ENCODE results near the gene PRKN.
"Not testable (repeated sequence)": the region's sequence is repeated elsewhere in the genome, so short reads cannot be mapped to it uniquely, and the experiment has no call there.

Gene PRKN

GRCh38 chr6:161313475-161313874, 1414.1 kb downstream of the PRKN start:
- not testable (repeated sequence) for H3K4me1 ChIP-seq (ENCODE audit: insufficient read depth, low read length); H3K9ac ChIP-seq (ENCODE audit: low read length); H3K36me3 ChIP-seq (ENCODE audit: insufficient read depth, low read length); H3K9me3 ChIP-seq (ENCODE audit: low read length); H3K27me3 ChIP-seq (ENCODE audit: control insufficient read depth in 1 of 2, insufficient read depth in 2 of 2, low read length in 2 of 2); H3K27ac ChIP-seq (ENCODE audit: low read depth, low read length); H3K4me3 ChIP-seq (ENCODE audit: low read depth in 1 of 2, low read length in 2 of 2)

- not testable (repeated sequence) for H3K9me3 ChIP-seq (ENCODE audit: low read length); H3K27ac ChIP-seq (ENCODE audit: low read depth, low read length); H3K4me3 ChIP-seq (ENCODE audit: low read depth in 1 of 2, low read length in 2 of 2); H3K27me3 ChIP-seq (ENCODE audit: control insufficient read depth in 1 of 2, insufficient read depth in 2 of 2, low read length in 2 of 2); H3K9ac ChIP-seq (ENCODE audit: low read length); H3K36me3 ChIP-seq (ENCODE audit: insufficient read depth, low read length); H3K4me1 ChIP-seq (ENCODE audit: insufficient read depth, low read length)
Measured at GRCh38 chr6:161309774-161310173, 1417.8 kb downstream of the PRKN start.

- Histone ChIP-seq H3K4me3 (ENCODE audit: low read depth in 1 of 2, low read length in 2 of 2) (no peak overlapping the region), H3K4me1 (ENCODE audit: insufficient read depth, low read length) (no peaks in the 10 kb centered on the region), H3K36me3 (ENCODE audit: insufficient read depth, low read length) (no peaks in the 10 kb centered on the region), H3K27me3 (ENCODE audit: control insufficient read depth in 1 of 2, insufficient read depth in 2 of 2, low read length in 2 of 2) (no peaks in the 10 kb centered on the region), H3K9ac (ENCODE audit: low read length) (no peak overlapping the region), H3K9me3 (ENCODE audit: low read length) (no peaks in the 10 kb centered on the region), H3K27ac (ENCODE audit: low read depth, low read length) (no peak overlapping the region)
Measured at GRCh38 chr6:161308075-161308655, 1419.4 kb downstream of the PRKN start.

GRCh38 chr6:161305860-161306259, 1421.7 kb downstream of the PRKN start:
- Histone ChIP-seq H3K36me3 (ENCODE audit: insufficient read depth, low read length) (no peaks in the 10 kb centered on the region), H3K27ac (ENCODE audit: low read depth, low read length) (no peak overlapping the region), H3K4me1 (ENCODE audit: insufficient read depth, low read length) (peaks cover 6% of the 10 kb centered on the region), H3K9ac (ENCODE audit: low read length) (no peak overlapping the region), H3K9me3 (ENCODE audit: low read length) (no peaks in the 10 kb centered on the region), H3K4me3 (ENCODE audit: low read depth in 1 of 2, low read length in 2 of 2) (no peak overlapping the region), H3K27me3 (ENCODE audit: control insufficient read depth in 1 of 2, insufficient read depth in 2 of 2, low read length in 2 of 2) (no peaks in the 10 kb centered on the region)

- Histone ChIP-seq H3K27ac (ENCODE audit: low read depth, low read length) (no peak overlapping the region), H3K27me3 (ENCODE audit: control insufficient read depth in 1 of 2, insufficient read depth in 2 of 2, low read length in 2 of 2) (no peaks in the 10 kb centered on the region), H3K4me3 (ENCODE audit: low read depth in 1 of 2, low read length in 2 of 2) (no peak overlapping the region)
Measured at GRCh38 chr6:161303628-161304340, 1423.8 kb downstream of the PRKN start.

GRCh38 chr6:161302949-161303348, 1424.6 kb downstream of the PRKN start:
- Histone ChIP-seq H3K9me3 (ENCODE audit: low read length) (no peaks in the 10 kb centered on the region), H3K9ac (ENCODE audit: low read length) (no peak overlapping the region), H3K36me3 (ENCODE audit: insufficient read depth, low read length) (no peaks in the 10 kb centered on the region)

More at GRCh38 chr6:161303628-161304340, 1423.8 kb downstream of the PRKN start:
- Histone ChIP-seq H3K36me3 (ENCODE audit: insufficient read depth, low read length) (no peaks in the 10 kb centered on the region), H3K9ac (ENCODE audit: low read length) (no peak overlapping the region), H3K4me1 (ENCODE audit: insufficient read depth, low read length) (peaks cover 6% of the 10 kb centered on the region), H3K9me3 (ENCODE audit: low read length) (no peaks in the 10 kb centered on the region)

GRCh38 chr6:161301338-161301737, 1426.2 kb downstream of the PRKN start:
- Histone ChIP-seq H3K4me3 (ENCODE audit: low read depth in 1 of 2, low read length in 2 of 2) (no peak overlapping the region), H3K9me3 (ENCODE audit: low read length) (no peaks in the 10 kb centered on the region), H3K4me1 (ENCODE audit: insufficient read depth, low read length) (peaks cover 6% of the 10 kb centered on the region), H3K9ac (ENCODE audit: low read length) (no peak overlapping the region), H3K27ac (ENCODE audit: low read depth, low read length) (no peak overlapping the region), H3K27me3 (ENCODE audit: control insufficient read depth in 1 of 2, insufficient read depth in 2 of 2, low read length in 2 of 2) (no peaks in the 10 kb centered on the region), H3K36me3 (ENCODE audit: insufficient read depth, low read length) (no peaks in the 10 kb centered on the region)

More at GRCh38 chr6:161302949-161303348, 1424.6 kb downstream of the PRKN start:
- peaks cover 6% of the 10 kb centered on the region for H3K4me1 ChIP-seq (ENCODE audit: insufficient read depth, low read length)
- no peak overlapping the region for H3K4me3 ChIP-seq (ENCODE audit: low read depth in 1 of 2, low read length in 2 of 2)
- no peaks in the 10 kb centered on the region for H3K27me3 ChIP-seq (ENCODE audit: control insufficient read depth in 1 of 2, insufficient read depth in 2 of 2, low read length in 2 of 2)
- H3K27ac ChIP-seq (ENCODE audit: low read depth, low read length) = no peak overlapping the region

GRCh38 chr6:161300823-161301222, 1426.7 kb downstream of the PRKN start:
- H3K36me3 ChIP-seq (ENCODE audit: insufficient read depth, low read length) = no peaks in the 10 kb centered on the region
- no peak overlapping the region for H3K4me3 ChIP-seq (ENCODE audit: low read depth in 1 of 2, low read length in 2 of 2)
- H3K4me1 ChIP-seq (ENCODE audit: insufficient read depth, low read length) = peaks cover 6% of the 10 kb centered on the region
- no peaks in the 10 kb centered on the region for H3K27me3 ChIP-seq (ENCODE audit: control insufficient read depth in 1 of 2, insufficient read depth in 2 of 2, low read length in 2 of 2)
- H3K9me3 ChIP-seq (ENCODE audit: low read length) = no peaks in the 10 kb centered on the region
- H3K9ac ChIP-seq (ENCODE audit: low read length) = no peak overlapping the region
- H3K27ac ChIP-seq (ENCODE audit: low read depth, low read length) = no peak overlapping the region

- Histone ChIP-seq H3K4me1 (ENCODE audit: insufficient read depth, low read length) (peaks cover 6% of the 10 kb centered on the region), H3K9me3 (ENCODE audit: low read length) (no peaks in the 10 kb centered on the region), H3K4me3 (ENCODE audit: low read depth in 1 of 2, low read length in 2 of 2) (no peak overlapping the region), H3K36me3 (ENCODE audit: insufficient read depth, low read length) (no peaks in the 10 kb centered on the region), H3K27me3 (ENCODE audit: control insufficient read depth in 1 of 2, insufficient read depth in 2 of 2, low read length in 2 of 2) (no peaks in the 10 kb centered on the region), H3K27ac (ENCODE audit: low read depth, low read length) (no peak overlapping the region), H3K9ac (ENCODE audit: low read length) (no peak overlapping the region)
Measured at GRCh38 chr6:161299726-161300125, 1427.8 kb downstream of the PRKN start.
